HG03064 (cell line): Measurements from ENCODE around the gene GSK3A.

Experiments used
- ATAC-seq: cut with Tn5 transposase; IDR thresholded peaks from one replicate; pipeline ENCODE4 v1.9.1; 2021; ENCODE audit warnings: low read depth; ENCODE audit not compliant: unreplicated experiment

GSK3A gene

DNA sequence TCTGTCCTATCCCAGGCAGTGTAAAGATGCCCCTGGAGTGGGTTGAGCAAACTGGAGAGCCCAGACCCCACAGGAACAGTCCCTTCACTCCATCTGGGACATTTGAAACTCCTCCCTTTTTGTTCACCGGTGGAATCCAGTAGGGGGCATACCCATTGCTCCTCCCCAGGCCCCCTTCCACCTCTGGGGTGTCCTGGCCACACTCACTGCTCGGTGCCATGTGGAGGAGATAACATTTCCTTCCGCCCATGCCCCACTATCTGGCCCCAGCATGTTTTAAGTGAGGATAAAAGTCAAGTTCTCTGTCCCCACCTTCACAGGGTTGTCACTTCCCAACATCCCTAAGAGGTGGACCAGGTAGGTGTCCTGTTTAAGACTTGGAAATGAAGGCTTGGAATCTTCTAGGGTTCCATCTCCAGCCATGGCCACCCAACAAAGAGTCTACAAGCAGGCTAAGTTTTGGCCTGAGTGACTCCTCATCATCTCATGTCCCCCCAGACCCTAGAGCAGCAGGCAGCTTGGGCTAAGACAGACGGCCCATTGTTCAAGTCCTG is 13.0 kb downstream of the GSK3A start:
- no peak for ATAC-seq

DNA sequence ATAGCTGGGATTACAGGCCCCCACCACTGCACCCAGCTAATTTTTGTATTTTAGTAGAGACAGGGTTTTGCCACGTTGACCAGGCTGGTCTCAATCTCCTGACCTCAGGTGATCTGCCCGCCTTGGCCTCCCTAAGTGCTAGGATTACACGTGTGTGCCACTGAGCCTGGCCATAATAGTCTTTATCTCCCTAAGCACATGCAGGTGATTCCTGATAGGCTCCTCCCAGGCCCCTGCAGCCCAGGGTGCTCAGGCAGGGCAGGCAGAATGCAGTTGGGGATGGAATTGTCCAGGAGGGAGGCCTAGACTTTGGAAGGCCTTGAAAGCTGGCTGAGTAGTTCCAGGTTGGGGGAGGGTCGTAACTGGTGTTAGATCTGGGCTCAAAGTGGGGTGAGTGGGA is 13.8 kb downstream of the GSK3A start:
- ATAC-seq = no peak

DNA sequence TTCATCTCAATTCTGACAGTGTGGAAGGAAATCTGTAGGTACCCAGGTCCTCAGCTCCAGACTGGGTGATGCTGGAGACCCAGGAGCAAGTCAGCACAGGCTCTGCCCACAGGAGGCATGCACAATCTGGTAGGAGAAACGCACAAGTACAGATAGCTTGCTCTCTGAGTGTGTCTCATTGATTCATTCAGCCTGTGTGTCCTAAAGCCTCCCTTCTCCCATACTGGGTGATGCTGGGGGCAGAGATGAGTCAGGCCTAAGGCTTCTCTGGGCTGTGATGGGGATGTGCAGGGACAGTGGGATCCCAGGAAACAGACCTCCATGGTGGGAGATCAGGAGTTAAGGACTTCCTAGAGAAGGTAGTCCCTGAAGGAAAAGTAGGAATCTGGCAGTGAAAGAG is 15.5 kb downstream of the GSK3A start:
- no peak for ATAC-seq

DNA sequence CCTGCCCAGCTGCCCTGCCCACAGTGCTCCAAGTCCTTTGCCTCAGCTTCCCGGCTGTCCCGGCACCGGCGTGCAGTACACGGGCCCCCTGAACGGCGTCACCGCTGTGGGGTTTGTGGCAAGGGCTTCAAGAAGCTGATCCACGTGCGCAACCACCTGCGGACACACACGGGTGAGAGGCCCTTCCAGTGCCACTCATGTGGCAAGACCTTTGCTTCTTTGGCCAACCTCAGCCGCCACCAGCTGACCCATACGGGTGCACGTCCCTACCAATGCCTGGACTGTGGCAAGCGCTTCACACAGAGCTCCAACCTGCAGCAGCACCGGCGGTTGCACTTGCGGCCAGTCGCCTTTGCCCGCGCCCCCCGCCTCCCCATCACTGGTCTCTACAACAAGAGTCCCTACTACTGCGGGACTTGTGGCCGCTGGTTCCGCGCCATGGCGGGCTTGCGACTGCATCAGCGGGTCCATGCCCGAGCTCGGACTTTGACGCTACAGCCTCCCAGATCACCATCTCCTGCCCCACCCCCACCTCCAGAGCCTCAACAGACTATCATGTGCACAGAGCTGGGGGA is 16.6 kb downstream of the GSK3A start:
- ATAC-seq = no peak

DNA sequence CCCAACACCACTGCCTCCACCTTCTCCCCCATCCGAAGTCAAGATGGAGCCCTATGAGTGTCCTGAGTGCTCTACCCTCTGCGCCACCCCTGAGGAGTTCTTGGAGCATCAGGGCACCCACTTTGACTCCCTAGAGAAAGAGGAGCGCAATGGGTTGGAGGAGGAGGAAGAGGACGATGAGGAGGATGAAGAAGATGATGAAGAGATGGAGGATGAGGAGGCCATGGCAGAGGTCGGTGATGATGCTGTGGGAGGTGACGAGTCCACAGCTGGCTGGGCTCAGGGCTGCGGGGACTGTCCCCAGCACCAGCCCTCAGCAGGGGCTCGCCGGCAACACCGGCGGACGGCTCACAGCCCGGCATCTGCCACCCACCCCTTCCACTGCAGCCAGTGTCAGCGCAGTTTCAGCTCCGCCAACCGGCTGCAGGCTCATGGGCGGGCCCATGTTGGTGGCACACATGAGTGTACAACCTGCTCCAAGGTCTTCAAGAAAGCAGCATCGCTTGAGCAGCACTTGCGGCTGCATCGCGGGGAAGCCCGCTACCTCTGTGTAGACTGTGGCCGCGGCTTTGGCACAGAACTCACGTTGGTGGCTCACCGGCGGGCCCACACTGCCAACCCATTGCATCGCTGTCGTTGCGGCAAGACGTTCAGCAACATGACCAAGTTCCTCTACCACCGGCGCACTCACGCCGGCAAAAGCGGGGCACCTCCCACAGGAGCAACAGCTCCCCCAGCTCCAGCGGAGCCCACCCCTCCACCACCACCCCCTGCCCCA is 17.3 kb downstream of the GSK3A start:
- ATAC-seq = no peak

DNA sequence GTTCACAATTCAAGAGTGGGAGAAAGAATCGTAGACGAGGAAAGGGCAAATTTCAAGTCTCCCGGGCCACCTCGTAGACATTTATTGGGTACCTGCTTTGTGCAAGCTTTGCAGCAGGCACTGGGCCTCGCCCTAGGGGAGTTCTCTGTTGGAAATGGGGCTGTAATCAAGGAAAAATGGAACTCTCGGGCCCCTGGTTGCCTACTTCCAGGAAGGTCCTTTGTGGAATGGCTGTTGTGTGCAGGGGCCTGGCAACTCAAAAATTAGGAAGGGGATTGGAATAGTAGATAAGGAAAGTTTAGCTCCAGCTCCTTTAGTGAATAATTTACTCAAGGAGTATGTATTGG is 21.7 kb downstream of the GSK3A start:
- ATAC-seq = no peak

DNA sequence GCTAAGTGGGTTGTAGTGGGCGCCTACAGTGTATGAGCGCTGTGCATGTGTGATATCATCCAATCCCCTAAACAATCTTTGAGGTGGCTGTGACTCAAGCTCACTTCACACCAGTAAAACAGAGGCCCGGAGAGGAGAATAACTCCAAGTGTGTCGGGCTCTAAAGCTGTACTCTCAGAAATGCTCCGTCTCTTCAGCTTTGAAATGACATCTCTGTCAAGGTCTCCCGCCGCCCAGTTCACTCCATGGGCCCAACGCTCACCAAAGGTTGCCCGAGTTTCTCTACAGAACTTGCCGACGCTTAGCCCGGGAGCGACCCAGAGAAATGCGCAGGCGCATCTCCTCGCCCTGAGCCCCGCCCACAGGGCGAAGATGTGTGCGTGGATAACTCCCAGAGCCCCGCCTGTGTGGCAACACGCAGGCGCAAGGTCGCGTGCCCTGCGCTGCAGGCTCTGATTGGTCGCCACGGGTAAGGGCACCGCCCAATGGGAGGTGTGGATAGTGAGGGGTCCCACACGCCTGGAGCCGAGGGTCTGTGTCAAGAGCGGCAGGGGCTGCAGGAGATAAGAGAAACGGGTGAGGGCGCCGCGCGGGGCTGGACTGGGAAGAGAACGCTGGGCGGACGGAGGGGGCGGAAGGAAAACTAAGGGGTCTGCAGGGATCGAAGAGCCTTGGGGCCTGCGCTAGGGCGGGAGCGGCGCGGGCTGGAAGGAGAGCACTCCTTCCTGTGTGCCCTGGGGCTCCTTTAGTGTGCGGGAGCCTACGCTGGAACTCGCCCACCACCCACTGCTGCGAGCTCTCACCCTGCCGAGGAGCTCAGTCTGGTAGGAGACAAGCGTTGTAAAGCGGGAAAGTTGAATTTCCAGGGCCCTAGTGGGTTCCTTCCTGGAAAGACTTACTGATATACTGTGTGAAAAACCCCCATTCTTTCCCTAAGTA is 22.3 kb downstream of the GSK3A start, which contains the start of gene ZNF526:
ZNF526 (plus strand) TSS at position 501 of the 939 bp plus-strand sequence. CDS start 4,092 bp downstream, outside the sequence.
- ATAC-seq = peak; percentile 67

DNA sequence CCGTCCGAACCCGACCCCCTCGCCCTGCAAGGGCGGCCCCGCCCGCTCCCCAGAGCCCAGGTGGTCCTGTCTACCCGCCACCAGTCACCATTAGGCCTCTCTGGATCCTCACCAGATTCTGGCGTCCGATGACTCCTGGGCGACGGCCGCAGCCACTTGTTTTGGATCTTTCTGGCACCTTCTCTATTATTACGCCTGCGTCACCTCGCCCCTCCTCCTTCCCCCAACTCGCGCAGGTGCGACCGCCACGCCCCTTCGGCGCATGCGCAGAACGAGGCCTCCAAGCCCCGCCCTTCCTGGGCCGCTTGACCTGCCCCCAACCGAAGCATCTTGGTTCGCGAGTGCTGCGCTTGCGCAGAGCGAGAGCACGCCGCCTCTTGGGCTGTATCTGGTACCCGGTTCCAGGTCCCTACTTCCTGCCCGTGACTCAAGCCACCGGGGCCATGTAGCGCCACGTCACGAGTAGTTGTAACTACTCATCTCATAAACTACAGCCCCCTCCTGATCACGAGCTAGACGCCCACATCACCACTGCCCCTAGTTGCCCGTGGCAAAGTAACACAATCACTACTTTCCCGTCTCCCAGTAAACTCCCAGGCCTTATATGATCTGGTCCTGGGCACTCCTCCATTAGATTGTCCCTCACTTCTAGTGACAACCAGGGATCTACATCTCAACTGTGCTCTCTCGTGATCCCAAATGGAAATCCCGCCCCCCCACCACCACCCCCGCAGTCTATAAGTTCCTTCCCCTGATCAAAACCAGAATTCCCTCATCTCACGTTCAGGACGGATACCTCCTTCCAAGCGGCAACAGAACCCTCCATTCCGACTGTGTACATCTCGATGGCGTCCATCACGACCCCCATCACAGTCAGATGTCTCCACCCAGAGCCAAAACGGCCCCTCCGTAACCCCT is 24.6 kb downstream of the GSK3A start, which contains the start of gene DEDD2:
DEDD2 (minus strand) TSS at position 158 of the 918 bp plus-strand sequence. CDS start 670 bp downstream, outside the sequence.
- peak; percentile 43 for ATAC-seq

DNA sequence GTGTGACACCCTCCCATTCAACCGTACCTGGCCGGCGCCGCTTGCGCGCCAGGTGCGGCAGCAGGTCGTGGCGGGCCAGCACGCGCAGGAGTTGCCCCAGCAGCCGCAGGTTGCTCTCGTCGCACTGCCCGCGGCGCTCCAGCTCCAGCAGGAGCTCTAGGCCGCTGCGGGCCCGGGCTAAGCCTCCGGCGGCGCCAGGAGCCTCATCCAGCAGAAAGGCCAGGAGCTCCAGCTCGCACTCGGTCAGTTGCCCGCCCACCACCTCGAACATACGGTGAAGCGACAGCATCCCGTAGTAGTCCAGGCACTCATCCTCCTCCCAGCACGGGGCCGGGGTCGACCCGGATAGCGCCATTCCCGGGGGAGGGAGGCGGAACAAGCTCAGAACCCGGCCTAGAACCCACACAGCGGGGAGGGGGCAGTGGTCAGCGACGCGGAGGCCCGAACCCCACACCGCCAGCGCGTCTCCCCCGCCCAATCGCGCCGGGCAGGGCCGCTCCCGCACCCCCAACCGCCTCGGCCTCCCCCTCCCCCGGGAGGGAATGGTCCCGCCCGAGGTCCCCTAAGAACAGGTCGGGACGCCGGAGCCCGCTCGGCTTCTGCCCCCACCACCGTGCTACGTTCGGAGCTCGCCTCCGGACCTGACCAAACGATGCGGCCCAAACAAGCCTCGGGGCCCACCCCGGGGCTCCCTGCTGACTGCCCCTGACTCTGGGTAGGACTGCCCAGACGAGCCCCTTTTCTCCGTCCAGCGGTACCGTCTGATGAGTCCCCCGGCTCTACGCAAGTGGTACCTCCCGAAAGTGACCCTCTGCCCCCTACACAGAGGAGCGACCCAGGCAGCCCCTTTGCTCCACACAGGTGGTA is 25.5 kb downstream of the GSK3A start:
- ATAC-seq = peak; percentile 18

DNA sequence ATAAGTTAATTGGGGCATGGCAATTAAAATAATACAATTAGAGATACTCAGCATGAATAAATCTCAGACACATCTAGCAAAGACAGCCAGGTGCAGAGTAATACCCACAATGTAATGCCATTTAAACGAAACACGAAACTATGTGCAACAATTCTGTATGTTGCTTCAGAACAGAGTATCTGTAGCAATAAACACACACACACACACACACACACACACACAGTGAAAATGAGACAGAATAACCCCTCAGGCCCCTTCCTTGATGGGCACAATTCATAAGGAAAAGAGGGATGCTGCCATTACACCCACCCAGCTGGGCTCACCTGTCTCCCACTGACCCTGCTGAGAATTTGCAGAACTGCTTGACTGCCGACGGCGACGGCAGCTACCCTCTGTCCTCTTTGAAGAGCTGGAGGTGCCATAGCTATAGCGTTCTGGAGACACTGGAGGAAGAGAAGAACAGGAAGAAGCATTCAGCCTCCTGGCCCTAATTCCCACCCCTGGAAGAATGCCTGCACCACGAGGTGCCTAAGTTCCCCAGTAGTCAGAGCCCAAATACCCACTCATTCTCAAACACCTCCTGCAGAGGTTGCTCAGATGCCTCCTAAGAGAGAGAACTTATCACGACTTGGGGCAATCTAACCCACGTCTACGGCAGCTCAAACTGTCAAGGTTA is 27.5 kb downstream of the GSK3A start:
- no peak for ATAC-seq

DNA sequence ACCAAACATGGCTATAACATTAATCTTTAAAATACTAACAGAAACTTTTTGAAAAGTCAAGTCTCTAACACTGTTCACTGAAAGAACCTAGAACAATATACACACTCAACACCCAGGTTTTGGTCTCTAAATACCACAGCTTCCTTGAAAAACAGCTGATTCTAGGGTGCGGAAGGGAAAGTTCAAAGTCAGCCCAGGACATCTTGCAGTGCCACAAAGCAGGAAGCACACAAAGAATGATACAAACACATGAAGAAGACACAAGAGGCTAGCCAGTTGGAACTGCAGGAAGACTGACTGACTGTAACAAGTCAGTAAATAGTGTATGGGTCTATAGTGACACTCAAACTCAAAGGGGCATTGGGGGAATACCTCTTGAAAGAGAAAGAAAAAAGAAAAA is 29.5 kb downstream of the GSK3A start:
- no peak for ATAC-seq

DNA sequence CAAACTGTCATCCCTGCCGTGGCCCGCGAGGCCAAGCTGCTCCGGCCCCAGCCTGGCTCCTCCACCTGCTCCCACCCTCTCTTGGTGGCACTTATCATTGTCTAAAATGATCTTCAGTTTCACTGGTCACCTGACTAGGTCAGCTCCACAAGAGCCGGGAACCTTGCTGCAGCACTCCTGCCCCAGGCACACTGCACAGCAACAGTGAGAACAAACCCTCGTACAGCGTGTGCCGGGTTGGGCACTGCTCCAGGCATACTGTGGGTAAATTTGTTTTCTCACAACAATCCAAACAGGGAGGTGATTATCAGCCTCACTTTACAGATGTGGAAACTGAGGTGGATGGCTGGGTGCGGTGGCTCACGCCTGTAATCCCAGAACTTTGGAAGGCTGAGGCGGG is 33.8 kb downstream of the GSK3A start:
- ATAC-seq = no peak

DNA sequence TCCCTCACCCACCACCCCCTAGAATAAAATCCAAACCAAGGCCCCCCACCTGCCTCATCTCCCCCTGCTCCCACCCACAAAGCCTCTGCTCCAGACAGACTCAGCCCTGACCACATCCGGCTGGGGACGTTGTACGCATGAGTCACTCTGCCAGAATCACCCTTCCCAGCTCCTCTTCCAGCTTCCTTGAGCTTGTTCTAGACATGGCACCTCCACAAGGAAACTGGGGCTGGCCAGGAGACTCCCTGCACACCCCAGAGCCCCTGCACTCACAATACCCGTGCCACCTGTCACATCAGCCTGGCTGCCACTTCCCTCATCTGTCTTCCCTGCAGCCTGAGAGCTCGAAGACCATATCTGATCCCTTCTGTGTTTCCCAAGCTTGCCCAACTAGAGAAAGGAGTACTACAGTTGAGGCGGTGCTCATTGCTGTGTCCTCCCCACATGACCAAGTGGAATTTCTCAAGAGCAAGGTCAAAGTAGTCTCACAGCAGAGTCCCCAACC is 34.6 kb downstream of the GSK3A start:
- no peak for ATAC-seq

DNA sequence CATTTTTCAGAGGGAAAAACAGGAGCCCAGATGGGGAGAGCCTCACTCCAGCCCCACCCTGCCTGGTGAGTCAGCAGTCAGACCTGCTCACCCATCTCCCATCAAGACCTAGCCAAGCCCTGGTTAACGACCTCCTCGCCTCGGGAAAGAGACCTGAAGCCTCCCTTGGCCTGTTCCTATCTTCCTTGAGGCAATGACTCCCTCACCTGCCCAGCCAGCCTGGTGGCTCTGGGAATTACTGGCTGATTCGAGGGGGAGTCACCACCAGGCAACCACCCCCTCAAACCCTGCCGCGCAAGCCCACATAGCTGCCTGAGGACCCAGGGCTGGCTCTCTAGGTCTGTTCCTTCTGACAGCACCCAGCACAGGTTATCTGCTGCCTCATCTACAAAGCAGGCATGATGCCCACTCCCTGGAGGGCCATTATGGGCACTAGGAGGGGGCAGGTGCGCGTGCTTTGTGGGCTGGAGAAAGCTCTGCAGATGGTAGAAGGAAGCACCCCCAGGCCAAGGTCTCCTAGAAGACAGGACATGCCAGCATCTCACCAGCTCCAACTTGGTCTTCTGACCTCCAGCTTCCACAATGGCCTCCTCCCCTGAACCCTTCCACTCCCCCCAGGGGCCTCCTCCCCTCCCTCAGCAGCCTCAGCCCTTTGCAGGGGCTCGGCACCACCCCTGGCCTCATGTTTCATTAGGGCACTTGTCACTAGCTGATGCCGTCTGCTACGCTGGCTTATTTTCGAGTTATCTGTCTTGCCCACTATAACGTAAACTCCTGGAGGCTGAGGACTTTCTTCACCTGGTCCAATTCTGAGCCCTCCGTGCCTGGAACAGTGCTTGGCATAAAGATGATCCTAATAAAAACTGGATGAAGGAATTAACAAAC is 35.3 kb downstream of the GSK3A start:
- no peak for ATAC-seq

DNA sequence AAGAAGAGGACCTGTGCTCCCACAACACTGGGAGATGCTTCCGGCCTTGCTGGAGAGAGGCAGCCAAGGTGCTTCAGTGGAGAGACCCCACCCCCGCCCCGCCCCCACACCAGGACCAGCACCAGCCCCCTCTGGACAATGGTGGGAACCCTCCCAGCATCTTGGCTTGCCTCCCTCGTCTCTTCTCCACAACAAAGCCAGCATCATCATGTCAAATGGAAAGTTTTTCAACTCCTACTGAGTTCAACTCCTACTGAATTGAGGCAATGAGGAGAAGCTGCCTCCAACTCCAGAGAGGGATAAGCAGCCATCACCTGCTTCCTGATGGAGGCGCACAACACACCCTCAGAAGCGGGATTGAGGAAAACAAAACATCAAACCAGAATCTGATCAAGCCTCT is 37.7 kb downstream of the GSK3A start:
- no peak for ATAC-seq

DNA sequence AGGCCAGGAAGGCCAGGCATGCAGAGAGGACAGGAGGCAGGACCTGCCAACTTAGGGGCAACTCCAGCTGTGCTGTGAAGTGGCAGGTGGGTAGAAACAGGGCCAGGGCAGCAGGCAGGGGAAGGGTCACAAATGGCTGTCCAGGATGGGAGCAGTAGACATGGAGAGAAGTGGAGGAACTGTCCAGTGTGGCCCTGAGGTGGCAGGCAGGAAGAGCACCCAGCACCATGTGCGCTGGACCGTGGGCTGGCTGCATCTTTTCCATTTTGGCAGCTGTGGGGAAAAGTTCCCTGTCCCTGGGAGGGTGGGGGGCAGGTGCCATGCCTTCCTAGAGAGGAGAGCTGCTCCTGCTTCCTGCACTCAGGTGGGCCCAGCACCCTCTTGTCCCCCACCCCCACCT is 38.7 kb downstream of the GSK3A start:
- no peak for ATAC-seq

DNA sequence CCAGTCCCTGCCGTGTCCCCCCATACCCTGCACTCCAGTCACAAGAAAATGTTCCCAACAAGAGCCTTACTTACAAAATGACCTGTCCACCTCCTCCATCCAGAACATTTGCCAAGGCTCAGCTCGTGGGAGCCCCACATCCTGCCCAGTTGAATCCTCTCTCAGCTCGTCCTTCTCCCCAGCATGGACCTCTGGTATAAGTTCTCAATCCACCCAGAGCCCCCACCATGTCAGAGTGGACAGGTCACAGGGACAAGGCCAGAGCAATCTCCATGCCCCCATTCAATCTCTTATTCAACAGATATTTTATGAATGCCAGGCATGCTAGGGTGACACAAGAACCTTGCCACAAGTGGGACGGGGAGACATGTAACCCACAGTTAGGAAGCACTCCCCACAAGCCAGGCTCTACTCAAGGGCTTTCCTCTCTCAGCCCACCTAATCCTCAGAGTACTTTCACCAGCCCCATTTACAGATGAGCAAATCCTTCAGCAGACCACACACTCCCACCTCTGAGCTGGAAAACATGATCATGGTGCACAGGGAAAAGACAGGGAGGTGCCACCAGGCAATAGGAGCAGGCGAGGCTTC is 40.0 kb downstream of the GSK3A start:
- ATAC-seq = no peak
